Bronchial epithelial cell (primary cell): Measurements from ENCODE around the gene COL23A1. TPM values are rescaled to one million over a fixed set of nuclear protein-coding genes. Genes with fewer than 3 reads are reported as not detected.

Source experiments
- DNase-seq: peaks from one replicate; pipeline ENCODE4 v3.0.0-alpha.2; 2010; ENCODE audit warnings: low read depth
- FAIRE-seq: peaks from 2 replicates; lab custom pipeline; 2011; peaks lifted over from hg19 to GRCh38; lab: Jason Lieb, UNC
- H3K27me3 ChIP-seq: 2 replicates; pipeline ENCODE4 v1.5.1; 2011; ENCODE audit warnings: low read length; ENCODE audit not compliant: control insufficient read depth, insufficient read depth
- H3K36me3 ChIP-seq: 2 replicates; pipeline ENCODE4 v1.5.1; 2011; ENCODE audit warnings: low read length; ENCODE audit not compliant: control insufficient read depth, insufficient read depth
- H3K4me3 ChIP-seq: 2 replicates; pipeline ENCODE4 v1.5.1; 2011; ENCODE audit warnings: mild to moderate bottlenecking, low read depth, low read length, control low read depth
- total RNA-seq: library from RNA; depleted of rRNA; stranded (reverse); fragments of >200 nt; gene quantifications from 2 replicates; pipeline ENCODE4 v1.2.1, GENCODE V29; 2014
- TF ChIP-seq, protein P1 (sequence below): IDR thresholded peaks from 2 replicates; pipeline ENCODE4 v1.5.1; 2011; ENCODE audit warnings: mild to moderate bottlenecking, moderate library complexity, low read length, control low read depth, inconsistent platforms; ENCODE audit not compliant: insufficient read depth, severe bottlenecking

Gene COL23A1
- total RNA-seq, 1 donor from 2014 or later = 0.26 TPM

DNA sequence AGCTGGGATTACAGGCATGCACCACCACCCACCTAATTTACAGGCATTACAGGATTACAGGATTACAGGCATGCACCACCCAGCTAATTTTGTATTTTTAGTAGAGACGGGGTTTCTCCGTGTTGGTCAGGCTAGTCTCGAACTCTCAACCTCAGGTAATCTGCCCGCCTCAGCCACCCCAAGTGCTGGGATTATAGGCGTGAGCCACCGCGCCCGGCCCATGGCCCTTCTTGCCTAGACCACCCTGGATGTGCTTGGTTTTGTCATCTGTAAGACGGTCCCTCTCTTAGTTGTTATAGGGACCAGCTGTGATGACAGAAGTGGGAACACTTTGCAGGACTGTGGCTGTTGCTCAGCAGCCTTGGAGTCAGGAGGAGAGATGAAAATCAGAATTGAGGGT lies 354.1 kb downstream of the COL23A1 start:
- TF ChIP-seq, protein P1, sequence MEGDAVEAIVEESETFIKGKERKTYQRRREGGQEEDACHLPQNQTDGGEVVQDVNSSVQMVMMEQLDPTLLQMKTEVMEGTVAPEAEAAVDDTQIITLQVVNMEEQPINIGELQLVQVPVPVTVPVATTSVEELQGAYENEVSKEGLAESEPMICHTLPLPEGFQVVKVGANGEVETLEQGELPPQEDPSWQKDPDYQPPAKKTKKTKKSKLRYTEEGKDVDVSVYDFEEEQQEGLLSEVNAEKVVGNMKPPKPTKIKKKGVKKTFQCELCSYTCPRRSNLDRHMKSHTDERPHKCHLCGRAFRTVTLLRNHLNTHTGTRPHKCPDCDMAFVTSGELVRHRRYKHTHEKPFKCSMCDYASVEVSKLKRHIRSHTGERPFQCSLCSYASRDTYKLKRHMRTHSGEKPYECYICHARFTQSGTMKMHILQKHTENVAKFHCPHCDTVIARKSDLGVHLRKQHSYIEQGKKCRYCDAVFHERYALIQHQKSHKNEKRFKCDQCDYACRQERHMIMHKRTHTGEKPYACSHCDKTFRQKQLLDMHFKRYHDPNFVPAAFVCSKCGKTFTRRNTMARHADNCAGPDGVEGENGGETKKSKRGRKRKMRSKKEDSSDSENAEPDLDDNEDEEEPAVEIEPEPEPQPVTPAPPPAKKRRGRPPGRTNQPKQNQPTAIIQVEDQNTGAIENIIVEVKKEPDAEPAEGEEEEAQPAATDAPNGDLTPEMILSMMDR = no peak
- DNase-seq = no peak
- FAIRE-seq = no peak

DNA sequence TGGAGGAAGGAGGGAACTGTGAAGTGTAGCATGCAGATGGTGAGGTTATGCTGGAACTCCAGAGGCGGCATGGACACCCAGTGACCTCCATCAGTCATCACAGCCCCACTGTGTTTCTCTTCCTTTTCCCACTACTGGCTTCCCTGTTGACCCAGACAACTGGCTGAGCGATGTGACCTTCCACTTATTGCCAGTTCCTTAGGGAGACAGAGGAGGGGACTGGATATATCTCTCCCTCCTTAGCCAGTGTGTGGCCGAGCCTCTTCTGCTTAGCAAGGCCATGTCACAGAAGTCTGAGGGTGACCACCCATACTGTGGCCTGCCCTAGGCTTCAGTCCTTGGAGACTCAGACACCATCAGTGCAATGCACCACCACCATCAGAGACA lies 354.6 kb downstream of the COL23A1 start:
- Histone ChIP-seq H3K36me3 (peaks cover 2% of the 10 kb centered on the region), H3K27me3 (no peaks in the 10 kb centered on the region), H3K4me3 (no peak overlapping the region)
- TF ChIP-seq, protein P1 = no peak
- no peak for DNase-seq
- no peak for FAIRE-seq

More for the DNA sequence above, 354.1 kb downstream of the COL23A1 start:
- no peak overlapping the region for H3K4me3 ChIP-seq
- H3K27me3 ChIP-seq = no peaks in the 10 kb centered on the region
- peaks cover 1% of the 10 kb centered on the region for H3K36me3 ChIP-seq

DNA sequence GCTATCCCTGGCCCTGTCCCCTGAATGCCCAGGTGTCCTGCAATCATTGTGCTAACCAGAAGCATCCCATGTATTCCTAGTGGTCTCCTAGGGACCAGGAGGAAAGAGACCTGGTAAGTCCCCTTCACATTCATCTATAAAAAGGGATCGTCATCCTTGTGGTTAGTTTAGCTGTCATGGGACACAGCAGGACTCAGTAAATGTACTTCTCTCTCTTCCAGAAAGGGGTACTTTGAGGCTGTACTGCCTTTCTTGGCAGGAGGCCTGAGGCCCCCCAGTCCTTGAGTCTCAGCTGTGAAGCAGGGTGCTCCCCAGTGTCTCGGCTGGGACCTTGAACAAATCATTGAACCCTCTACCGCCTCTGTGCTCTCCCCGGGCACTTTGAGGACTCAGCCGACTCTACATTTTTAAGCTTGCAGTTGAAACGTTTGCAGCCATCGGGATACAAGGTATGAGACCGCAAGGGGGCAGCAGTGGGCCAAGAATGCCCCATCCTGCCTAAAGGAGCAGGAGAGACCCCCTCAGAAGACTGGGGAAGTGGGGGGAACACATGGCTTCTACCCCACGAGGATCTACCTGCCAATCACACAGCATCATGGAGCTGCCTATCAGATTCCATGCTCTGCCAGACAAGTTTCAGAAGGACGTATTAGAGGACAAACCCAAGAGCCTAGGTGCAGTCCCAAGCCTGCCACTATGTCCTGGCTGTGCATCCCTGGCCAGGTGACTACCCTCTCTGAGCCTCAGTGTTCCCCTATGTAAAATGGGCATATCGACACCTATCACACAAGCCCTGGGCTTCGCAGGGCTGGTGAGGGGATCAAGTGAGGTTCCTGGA lies 355.2 kb downstream of the COL23A1 start:
- peak; percentile 32 for FAIRE-seq

DNA sequence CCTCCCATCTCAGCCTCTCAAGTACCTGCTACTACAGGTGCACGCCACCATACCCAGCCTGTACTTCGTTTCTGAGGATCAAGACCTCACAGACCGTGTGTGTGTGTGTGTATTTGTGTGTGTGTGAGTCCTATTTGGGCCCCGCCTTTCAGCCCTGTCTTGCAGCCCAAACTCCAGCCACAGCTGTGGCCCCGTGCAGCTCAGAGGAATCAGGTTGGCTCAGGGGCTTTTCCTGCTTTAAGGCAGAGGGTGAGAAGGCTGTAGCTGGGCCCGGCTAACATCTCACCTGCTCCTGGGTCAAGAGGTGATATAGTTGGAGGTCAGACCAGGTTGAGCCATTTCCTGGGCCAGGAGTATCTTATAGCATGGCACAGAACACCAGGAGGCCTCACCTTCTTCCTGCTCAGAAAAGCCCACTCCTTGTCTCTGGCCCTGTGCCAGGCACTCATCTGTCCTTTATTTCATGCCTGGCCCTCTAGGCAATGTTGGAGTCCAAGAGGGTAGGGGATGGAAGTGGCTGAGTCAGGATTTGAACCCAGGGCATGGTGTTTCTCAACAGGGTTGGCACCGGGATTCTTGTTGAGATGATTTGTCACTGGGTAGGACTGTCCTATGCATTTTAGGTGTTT lies 356.0 kb downstream of the COL23A1 start:
- H3K36me3 ChIP-seq = peaks cover 7% of the 10 kb centered on the region
- FAIRE-seq (no peak), DNase-seq (no peak)
- TF ChIP-seq, protein P1 = no peak
- no peak overlapping the region for H3K4me3 ChIP-seq
- H3K27me3 ChIP-seq = no peaks in the 10 kb centered on the region

More for the DNA sequence above, 355.2 kb downstream of the COL23A1 start:
- Histone ChIP-seq H3K27me3 (no peaks in the 10 kb centered on the region), H3K4me3 (no peak overlapping the region), H3K36me3 (peaks cover 2% of the 10 kb centered on the region)
- TF ChIP-seq, protein P1 = peak; percentile 79
- DNase-seq = peak; percentile 41

DNA sequence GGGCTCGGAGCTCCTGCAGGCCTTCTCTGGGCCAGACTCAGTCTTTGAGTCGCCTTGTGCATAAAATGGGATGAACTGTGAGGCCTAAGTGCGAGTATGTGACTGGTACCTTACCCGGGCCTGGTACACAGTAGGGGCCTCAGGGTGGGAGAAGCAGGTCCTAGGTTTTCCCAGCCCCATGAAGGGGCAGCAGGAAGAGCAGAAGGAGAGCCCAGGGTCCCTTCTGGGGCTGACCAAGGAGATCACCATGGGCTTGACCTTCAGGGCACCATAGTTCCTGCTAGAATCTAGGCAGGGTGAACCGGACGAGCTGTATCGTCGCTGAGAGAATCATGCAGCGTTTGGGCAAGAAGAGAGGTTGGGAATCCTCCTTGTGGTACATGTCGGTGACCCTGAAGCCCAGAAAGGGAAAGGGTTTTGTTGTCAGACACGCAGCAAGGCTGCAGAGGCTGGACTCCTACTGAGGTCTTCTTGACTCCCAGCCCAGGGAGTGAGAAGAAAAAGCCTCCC lies 357.2 kb downstream of the COL23A1 start:
- Histone ChIP-seq H3K4me3 (peak overlapping the region; percentile 68), H3K36me3 (peaks cover 8% of the 10 kb centered on the region), H3K27me3 (no peaks in the 10 kb centered on the region)
- FAIRE-seq (no peak), DNase-seq (no peak)
- TF ChIP-seq, protein P1 = no peak
